GM23338 (cell line): Measurements from ENCODE around the gene SLC41A3. TPM values are rescaled to one million over a fixed set of nuclear protein-coding genes. Genes with fewer than 3 reads are reported as not detected.

Experiments
- ATAC-seq: fragments of 200-7000 bp; cut with Tn5 transposase; 3 replicates; pipeline ENCODE4 v1.9.1; 2020
- DNase-seq: peaks from one replicate; pipeline ENCODE4 v3.0.0-alpha.2; 2015; ENCODE audit warnings: low spot score
- H2AFZ ChIP-seq: fragments of 200-600 bp; sonication (generic); 2 replicates; pipeline ENCODE4 v1.8.0; 2016; ENCODE audit warnings: antibody characterized with exemption, mild to moderate bottlenecking, moderate library complexity
- H3F3A ChIP-seq: fragments of 200-600 bp; sonication (generic); replicated peaks from 2 replicates; pipeline ENCODE4 v1.8.0; 2017; ENCODE audit warnings: antibody characterized with exemption, mixed run types, low read depth
- H3K27ac ChIP-seq: fragments of 200-600 bp; sonication (generic); 2 replicates; pipeline ENCODE4 v1.6.1; 2016; ENCODE audit warnings: low read depth
- H3K27me3 ChIP-seq: fragments of 200-600 bp; sonication (generic); 2 replicates; pipeline ENCODE4 v1.8.0; 2016; ENCODE audit warnings: mild to moderate bottlenecking, mixed run types, moderate library complexity; ENCODE audit not compliant: insufficient read depth
- H3K36me3 ChIP-seq: fragments of 200-600 bp; sonication (generic); 2 replicates; pipeline ENCODE4 v1.8.0; 2016; ENCODE audit warnings: mild to moderate bottlenecking; ENCODE audit not compliant: insufficient read depth
- H3K4me1 ChIP-seq: fragments of 200-600 bp; sonication (generic); 2 replicates; pipeline ENCODE4 v1.8.0; 2016; ENCODE audit warnings: mild to moderate bottlenecking, moderate library complexity; ENCODE audit not compliant: insufficient read depth
- H3K4me2 ChIP-seq: fragments of 200-600 bp; sonication (generic); 2 replicates; pipeline ENCODE4 v1.7.1; 2017; ENCODE audit warnings: mixed run types
- H3K4me3 ChIP-seq: fragments of 200-600 bp; sonication (generic); 2 replicates; pipeline ENCODE4 v1.6.1; 2016; ENCODE audit warnings: mixed run types
- H3K79me2 ChIP-seq: fragments of 200-600 bp; sonication (generic); replicated peaks from 2 replicates; pipeline ENCODE4 v1.8.0; 2017; ENCODE audit warnings: mild to moderate bottlenecking; ENCODE audit not compliant: insufficient read depth
- H3K9me2 ChIP-seq: fragments of 200-600 bp; sonication (generic); 2 replicates; pipeline ENCODE4 v1.8.0; 2017; ENCODE audit not compliant: insufficient read depth
- H4K20me1 ChIP-seq: fragments of 200-600 bp; sonication (generic); replicated peaks from 2 replicates; pipeline ENCODE4 v1.8.0; 2017; ENCODE audit warnings: mild to moderate bottlenecking; ENCODE audit not compliant: insufficient read depth
- H3K27ac Mint-ChIP-seq: 2 replicates; pipeline ENCODE4 v1.8.0; 2020; ENCODE audit warnings: inconsistent platforms, mild to moderate bottlenecking, moderate library complexity, mixed read lengths
- H3K27me3 Mint-ChIP-seq: 3 replicates; pipeline ENCODE4 v1.8.0; 2022; ENCODE audit warnings: low read depth, mild to moderate bottlenecking, moderate library complexity, mixed read lengths, inconsistent platforms; ENCODE audit not compliant: insufficient read depth, poor library complexity
- H3K36me3 Mint-ChIP-seq: 3 replicates; pipeline ENCODE4 v1.8.0; 2021; ENCODE audit warnings: low read depth, mild to moderate bottlenecking, inconsistent platforms, moderate library complexity, mixed read lengths
- H3K4me1 Mint-ChIP-seq: 3 replicates; pipeline ENCODE4 v1.8.0; 2020; ENCODE audit warnings: mild to moderate bottlenecking, inconsistent platforms, mixed read lengths
- H3K4me3 Mint-ChIP-seq: 3 replicates; pipeline ENCODE4 v1.8.0; 2021; ENCODE audit warnings: moderate library complexity, mild to moderate bottlenecking, inconsistent platforms, mixed read lengths
- H3K9me3 Mint-ChIP-seq: 3 replicates; pipeline ENCODE4 v1.8.0; 2020; ENCODE audit warnings: moderate library complexity, mild to moderate bottlenecking, inconsistent platforms, mixed read lengths
- EZH2 ChIP-seq: fragments of 200-600 bp; sonication (generic); IDR thresholded peaks from one replicate; pipeline ENCODE4 v1.8.0; 2017; ENCODE audit warnings: antibody characterized with exemption, mild to moderate bottlenecking, low read depth; ENCODE audit not compliant: unreplicated experiment
- NANOG ChIP-seq: IDR thresholded peaks from 2 replicates; pipeline ENCODE4 v1.6.1; 2016; ENCODE audit warnings: antibody characterized with exemption, borderline replicate concordance
- POLR2AphosphoS5 ChIP-seq: IDR thresholded peaks from 2 replicates; pipeline ENCODE4 v1.6.1; 2016; ENCODE audit warnings: antibody characterized with exemption, low read depth
- STAT1 ChIP-seq: IDR thresholded peaks from one replicate; pipeline ENCODE4 v1.6.1; 2016; ENCODE audit warnings: antibody characterized with exemption; ENCODE audit not compliant: unreplicated experiment
- polyA plus RNA-seq: library from polyadenylated mRNA; unstranded; fragments of >200 nt; fragmentation: Nextera tagmentation; extraction: Ambion mirVana; gene quantifications from 2 replicates; pipeline ENCODE4 v1.2.1, GENCODE V29; 2016
- total RNA-seq: library from RNA; depleted of rRNA; stranded (reverse); fragments of >200 nt; shearing (Covaris generic); gene quantifications from 2 replicates; pipeline ENCODE4 v1.2.3, GENCODE V29; 2014
- TF ChIP-seq, protein P1 (sequence below): fragments of 250-450 bp; sonication (Bioruptor Pico); IDR thresholded peaks from 2 replicates; pipeline ENCODE4 v1.5.0; 2020; ENCODE audit warnings: mild to moderate bottlenecking, moderate library complexity
- TF ChIP-seq, protein P2 (sequence below): IDR thresholded peaks from one replicate; pipeline ENCODE4 v1.6.1; 2018; ENCODE audit warnings: antibody characterized with exemption; ENCODE audit not compliant: unreplicated experiment

The SLC41A3 gene
- total and polyA plus RNA-seq, 2 experiments from 2014 or later: 12.1 to 29.8 TPM

DNA sequence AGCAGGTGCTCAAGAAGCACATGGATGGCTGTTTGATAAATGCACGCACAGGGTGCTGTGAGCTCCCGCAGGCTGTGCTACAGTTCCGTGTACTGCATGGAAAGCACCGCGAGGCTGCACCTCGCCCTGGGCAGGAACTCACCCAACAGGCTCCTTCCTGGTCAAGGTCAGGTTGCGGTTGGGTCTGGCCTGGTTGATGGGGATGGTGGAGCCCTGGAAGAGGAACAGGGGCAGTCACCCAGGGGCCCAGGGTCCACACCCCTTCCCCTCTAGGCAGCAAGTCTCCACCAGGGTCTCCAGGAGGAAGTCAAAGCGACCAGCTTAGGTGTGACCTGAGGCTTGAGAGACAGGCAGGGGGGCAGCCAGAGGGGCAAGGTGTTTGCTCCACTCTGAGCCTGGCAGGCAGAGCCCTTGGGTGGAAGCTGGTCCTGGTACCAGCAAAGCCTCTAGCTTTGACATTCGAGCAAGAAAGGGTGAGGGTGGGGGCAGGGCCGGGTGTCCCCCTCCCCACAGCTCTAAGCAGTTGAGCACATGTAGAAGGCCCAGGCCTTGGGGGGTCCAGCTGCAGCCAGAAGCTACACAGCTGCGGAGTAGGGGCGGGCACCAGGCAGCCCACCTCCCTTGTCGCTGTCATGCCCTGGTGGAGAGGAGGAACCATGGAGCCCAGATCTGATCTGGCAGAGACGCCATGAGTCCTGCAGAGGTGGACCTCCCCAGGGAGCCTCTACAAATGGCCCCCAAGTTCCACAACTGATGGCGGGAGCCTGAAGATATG, 46.3 kb upstream of the SLC41A3 start:
- ATAC-seq (no peak), DNase-seq (no peak)
- Histone ChIP-seq H3K9me2 (no peaks in the 10 kb centered on the region), H3K4me3 (no peak overlapping the region), H2AFZ (no peak overlapping the region), H3K36me3 (no peaks in the 10 kb centered on the region), H3F3A (no peaks in the 10 kb centered on the region), H3K27me3 (no peaks in the 10 kb centered on the region), H4K20me1 (no peaks in the 10 kb centered on the region), H3K4me2 (no peak overlapping the region), H3K4me1 (no peaks in the 10 kb centered on the region), H3K79me2 (no peaks in the 10 kb centered on the region), H3K27ac (no peak overlapping the region)
- H3K9me3 Mint-ChIP-seq: no peaks in the 10 kb centered on the region
- no peaks in the 10 kb centered on the region for H3K36me3 Mint-ChIP-seq
- TF ChIP-seq NANOG: no peak
- TF ChIP-seq, protein P1, sequence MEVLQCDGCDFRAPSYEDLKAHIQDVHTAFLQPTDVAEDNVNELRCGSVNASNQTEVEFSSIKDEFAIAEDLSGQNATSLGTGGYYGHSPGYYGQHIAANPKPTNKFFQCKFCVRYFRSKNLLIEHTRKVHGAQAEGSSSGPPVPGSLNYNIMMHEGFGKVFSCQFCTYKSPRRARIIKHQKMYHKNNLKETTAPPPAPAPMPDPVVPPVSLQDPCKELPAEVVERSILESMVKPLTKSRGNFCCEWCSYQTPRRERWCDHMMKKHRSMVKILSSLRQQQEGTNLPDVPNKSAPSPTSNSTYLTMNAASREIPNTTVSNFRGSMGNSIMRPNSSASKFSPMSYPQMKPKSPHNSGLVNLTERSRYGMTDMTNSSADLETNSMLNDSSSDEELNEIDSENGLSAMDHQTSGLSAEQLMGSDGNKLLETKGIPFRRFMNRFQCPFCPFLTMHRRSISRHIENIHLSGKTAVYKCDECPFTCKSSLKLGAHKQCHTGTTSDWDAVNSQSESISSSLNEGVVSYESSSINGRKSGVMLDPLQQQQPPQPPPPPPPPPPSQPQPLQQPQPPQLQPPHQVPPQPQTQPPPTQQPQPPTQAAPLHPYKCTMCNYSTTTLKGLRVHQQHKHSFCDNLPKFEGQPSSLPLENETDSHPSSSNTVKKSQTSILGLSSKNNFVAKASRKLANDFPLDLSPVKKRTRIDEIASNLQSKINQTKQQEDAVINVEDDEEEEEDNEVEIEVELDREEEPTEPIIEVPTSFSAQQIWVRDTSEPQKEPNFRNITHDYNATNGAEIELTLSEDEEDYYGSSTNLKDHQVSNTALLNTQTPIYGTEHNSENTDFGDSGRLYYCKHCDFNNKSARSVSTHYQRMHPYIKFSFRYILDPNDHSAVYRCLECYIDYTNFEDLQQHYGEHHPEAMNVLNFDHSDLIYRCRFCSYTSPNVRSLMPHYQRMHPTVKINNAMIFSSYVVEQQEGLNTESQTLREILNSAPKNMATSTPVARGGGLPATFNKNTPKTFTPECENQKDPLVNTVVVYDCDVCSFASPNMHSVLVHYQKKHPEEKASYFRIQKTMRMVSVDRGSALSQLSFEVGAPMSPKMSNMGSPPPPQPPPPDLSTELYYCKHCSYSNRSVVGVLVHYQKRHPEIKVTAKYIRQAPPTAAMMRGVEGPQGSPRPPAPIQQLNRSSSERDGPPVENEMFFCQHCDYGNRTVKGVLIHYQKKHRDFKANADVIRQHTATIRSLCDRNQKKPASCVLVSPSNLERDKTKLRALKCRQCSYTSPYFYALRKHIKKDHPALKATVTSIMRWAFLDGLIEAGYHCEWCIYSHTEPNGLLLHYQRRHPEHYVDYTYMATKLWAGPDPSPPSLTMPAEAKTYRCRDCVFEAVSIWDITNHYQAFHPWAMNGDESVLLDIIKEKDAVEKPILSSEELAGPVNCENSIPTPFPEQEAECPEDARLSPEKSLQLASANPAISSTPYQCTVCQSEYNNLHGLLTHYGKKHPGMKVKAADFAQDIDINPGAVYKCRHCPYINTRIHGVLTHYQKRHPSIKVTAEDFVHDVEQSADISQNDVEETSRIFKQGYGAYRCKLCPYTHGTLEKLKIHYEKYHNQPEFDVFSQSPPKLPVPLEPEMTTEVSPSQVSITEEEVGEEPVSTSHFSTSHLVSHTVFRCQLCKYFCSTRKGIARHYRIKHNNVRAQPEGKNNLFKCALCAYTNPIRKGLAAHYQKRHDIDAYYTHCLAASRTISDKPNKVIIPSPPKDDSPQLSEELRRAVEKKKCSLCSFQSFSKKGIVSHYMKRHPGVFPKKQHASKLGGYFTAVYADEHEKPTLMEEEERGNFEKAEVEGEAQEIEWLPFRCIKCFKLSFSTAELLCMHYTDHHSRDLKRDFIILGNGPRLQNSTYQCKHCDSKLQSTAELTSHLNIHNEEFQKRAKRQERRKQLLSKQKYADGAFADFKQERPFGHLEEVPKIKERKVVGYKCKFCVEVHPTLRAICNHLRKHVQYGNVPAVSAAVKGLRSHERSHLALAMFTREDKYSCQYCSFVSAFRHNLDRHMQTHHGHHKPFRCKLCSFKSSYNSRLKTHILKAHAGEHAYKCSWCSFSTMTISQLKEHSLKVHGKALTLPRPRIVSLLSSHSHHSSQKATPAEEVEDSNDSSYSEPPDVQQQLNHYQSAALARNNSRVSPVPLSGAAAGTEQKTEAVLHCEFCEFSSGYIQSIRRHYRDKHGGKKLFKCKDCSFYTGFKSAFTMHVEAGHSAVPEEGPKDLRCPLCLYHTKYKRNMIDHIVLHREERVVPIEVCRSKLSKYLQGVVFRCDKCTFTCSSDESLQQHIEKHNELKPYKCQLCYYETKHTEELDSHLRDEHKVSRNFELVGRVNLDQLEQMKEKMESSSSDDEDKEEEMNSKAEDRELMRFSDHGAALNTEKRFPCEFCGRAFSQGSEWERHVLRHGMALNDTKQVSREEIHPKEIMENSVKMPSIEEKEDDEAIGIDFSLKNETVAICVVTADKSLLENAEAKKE (CRISPR knock-in tag): no peak
- TF ChIP-seq EZH2: no peak
- TF ChIP-seq POLR2AphosphoS5: no peak
- TF ChIP-seq, protein P2, sequence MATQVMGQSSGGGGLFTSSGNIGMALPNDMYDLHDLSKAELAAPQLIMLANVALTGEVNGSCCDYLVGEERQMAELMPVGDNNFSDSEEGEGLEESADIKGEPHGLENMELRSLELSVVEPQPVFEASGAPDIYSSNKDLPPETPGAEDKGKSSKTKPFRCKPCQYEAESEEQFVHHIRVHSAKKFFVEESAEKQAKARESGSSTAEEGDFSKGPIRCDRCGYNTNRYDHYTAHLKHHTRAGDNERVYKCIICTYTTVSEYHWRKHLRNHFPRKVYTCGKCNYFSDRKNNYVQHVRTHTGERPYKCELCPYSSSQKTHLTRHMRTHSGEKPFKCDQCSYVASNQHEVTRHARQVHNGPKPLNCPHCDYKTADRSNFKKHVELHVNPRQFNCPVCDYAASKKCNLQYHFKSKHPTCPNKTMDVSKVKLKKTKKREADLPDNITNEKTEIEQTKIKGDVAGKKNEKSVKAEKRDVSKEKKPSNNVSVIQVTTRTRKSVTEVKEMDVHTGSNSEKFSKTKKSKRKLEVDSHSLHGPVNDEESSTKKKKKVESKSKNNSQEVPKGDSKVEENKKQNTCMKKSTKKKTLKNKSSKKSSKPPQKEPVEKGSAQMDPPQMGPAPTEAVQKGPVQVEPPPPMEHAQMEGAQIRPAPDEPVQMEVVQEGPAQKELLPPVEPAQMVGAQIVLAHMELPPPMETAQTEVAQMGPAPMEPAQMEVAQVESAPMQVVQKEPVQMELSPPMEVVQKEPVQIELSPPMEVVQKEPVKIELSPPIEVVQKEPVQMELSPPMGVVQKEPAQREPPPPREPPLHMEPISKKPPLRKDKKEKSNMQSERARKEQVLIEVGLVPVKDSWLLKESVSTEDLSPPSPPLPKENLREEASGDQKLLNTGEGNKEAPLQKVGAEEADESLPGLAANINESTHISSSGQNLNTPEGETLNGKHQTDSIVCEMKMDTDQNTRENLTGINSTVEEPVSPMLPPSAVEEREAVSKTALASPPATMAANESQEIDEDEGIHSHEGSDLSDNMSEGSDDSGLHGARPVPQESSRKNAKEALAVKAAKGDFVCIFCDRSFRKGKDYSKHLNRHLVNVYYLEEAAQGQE: no peak
- no peak for TF ChIP-seq STAT1
- H3K27me3 Mint-ChIP-seq: peaks cover 26% of the 10 kb centered on the region
- H3K4me1 Mint-ChIP-seq: peaks cover 24% of the 10 kb centered on the region
- no peak overlapping the region for H3K27ac Mint-ChIP-seq
- no peak overlapping the region for H3K4me3 Mint-ChIP-seq
